ENCODE results near the gene RHOXF1.
"Not testable (repeated sequence)": the region's sequence is repeated elsewhere in the genome, so short reads cannot be mapped to it uniquely, and the experiment has no call there.

The RHOXF1 gene

DNA sequence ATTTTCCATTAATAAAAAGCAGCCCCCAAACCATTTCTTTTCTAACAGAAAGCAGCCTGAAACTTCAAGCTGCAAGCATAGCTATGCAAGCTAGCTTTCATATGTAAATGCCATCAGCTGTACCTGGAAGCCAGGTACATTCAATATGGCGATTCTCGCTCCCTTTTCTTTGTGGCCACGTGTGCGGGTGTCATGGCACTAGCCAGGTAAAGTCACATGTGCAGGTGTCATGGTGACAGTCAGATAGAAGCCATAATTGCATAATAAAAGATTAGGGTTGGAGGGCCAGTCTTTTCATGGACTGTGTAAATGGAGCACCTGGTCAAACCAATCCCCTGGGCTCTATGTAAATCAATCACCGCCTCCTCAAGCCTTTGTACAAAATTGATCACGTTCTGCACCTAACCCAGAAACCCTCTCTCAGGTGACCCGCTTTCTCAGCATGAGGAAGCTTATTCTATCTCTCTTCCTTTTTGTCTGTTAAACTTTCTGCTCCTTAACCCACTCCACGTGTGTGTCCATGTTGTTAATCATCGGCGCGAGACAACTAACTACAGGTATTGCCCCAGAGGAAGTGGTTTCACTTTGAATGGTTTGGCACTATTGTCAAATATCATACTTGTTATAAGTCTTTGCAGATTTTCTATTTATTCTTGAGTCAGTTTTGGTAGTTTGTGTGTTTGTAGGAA is 24.7 kb upstream of the RHOXF1 start:
- TF ChIP-seq, protein P1, sequence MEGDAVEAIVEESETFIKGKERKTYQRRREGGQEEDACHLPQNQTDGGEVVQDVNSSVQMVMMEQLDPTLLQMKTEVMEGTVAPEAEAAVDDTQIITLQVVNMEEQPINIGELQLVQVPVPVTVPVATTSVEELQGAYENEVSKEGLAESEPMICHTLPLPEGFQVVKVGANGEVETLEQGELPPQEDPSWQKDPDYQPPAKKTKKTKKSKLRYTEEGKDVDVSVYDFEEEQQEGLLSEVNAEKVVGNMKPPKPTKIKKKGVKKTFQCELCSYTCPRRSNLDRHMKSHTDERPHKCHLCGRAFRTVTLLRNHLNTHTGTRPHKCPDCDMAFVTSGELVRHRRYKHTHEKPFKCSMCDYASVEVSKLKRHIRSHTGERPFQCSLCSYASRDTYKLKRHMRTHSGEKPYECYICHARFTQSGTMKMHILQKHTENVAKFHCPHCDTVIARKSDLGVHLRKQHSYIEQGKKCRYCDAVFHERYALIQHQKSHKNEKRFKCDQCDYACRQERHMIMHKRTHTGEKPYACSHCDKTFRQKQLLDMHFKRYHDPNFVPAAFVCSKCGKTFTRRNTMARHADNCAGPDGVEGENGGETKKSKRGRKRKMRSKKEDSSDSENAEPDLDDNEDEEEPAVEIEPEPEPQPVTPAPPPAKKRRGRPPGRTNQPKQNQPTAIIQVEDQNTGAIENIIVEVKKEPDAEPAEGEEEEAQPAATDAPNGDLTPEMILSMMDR (IDR thresholded peaks at IDR 0.05; ENCODE audit: insufficient read depth, low read length, missing control alignments), result no peak
- H3K4me3 ChIP-seq (ENCODE audit: low read depth, low read length), result no peak overlapping the region
- ChIA-PET CTCF (no interaction called here), POLR2A (no interaction called here)
- DNase-seq (ENCODE audit: low read depth, low spot score), result no peak

DNA sequence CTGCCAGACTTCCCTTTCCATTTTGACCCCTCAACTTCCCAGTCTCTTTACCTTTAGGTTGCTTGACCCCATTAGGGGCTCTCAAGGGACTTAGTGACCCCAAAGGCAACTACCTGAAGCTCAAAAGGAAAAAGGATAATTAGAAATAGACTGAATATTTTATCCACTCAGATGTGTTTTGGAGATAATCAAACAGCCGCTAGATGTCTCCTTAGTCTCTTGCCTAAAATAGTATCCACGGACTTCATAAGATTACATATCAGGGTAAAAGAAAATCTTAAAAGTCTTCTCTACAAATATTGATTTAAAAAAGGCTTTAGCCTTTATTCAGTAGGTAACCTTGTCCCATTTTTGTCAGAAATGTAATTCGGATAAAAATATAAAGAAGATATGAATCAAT is 21.7 kb upstream of the RHOXF1 start:
- TF ChIP-seq, protein P1 (IDR thresholded peaks at IDR 0.05; ENCODE audit: insufficient read depth, low read length, missing control alignments), result no peak
- no peak for DNase-seq (ENCODE audit: low read depth, low spot score)
- no peak overlapping the region for H3K4me3 ChIP-seq (ENCODE audit: low read depth, low read length)
- CTCF ChIA-PET, result no interaction called here
- POLR2A ChIA-PET, result no interaction called here

DNA sequence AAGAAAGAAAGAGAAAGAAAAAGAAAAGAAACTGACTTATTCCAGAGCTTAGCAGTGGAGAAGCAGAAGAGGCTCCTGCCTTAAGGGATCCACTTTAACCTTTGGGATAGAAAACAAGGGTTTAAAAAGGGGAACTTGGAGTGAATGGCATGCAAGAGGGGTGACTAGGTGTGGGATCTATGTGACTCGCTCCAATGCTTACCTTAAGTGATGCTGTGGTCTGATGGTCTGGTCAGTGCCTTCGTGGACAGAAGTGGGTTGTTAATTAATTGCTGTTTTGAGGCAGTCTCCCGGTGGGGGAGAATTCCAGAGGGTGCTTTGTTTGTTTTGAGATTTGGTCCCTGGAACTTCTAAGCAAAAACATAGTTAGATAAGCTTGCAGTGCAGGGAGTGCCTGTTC is 21.1 kb upstream of the RHOXF1 start:
- DNase-seq (ENCODE audit: low read depth, low spot score), result no peak
- ChIA-PET POLR2A (no interaction called here), CTCF (no interaction called here)
- no peak overlapping the region for H3K4me3 ChIP-seq (ENCODE audit: low read depth, low read length)
- TF ChIP-seq, protein P1 (IDR thresholded peaks at IDR 0.05; ENCODE audit: insufficient read depth, low read length, missing control alignments), result no peak

DNA sequence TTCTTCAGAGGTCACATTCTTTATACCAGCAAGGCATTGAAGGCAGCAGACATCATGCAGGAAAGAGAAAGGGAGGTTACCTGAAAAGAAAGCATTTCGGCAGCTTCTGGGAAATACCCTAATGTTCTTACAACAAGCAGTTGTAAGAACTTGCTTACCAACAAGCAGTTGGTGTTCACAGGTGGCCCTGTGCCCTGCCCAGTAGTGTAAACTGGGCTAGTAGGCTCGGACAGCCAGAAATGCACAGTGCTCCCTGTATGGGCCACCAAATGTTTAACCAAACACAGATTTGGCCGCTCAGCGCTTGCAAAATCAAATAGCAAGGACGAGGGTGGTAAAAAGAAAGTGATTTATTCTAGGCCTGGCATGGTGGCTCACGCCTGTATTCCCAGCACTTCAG is 20.4 kb upstream of the RHOXF1 start:
- DNase-seq (ENCODE audit: low read depth, low spot score), result no peak
- POLR2A ChIA-PET, result no interaction called here
- TF ChIP-seq, protein P1 (IDR thresholded peaks at IDR 0.05; ENCODE audit: insufficient read depth, low read length, missing control alignments), result no peak
- CTCF ChIA-PET, result no interaction called here
- no peak overlapping the region for H3K4me3 ChIP-seq (ENCODE audit: low read depth, low read length)

DNA sequence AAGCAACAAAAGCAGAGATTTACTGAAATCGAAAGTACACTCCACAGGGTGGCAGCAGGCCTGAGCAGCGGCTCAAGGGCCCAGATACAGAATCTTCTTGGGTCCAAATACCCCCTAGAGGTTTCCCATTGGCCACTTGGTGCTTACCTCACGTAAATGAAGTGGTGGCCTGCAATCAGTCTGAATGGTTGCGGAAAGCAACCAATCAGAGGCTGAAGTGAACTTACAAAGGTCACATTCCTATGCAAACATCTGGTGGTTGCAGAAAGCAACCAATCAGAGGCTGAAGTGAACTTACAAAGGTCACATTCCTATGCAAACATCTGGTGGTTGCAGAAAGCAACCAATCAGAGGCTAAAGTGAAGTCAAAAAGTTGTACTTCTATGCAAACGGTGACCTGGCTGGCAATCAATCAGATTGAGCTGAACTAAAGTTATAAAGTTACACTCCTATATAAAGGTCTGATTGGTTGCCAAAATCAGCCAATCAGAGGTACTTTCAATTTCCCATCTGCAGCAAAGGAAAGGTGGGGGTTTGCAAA is 12.7 kb upstream of the RHOXF1 start:
- DNase-seq (ENCODE audit: low read depth, low spot score); CTCF ChIA-PET: not testable (repeated sequence)

DNA sequence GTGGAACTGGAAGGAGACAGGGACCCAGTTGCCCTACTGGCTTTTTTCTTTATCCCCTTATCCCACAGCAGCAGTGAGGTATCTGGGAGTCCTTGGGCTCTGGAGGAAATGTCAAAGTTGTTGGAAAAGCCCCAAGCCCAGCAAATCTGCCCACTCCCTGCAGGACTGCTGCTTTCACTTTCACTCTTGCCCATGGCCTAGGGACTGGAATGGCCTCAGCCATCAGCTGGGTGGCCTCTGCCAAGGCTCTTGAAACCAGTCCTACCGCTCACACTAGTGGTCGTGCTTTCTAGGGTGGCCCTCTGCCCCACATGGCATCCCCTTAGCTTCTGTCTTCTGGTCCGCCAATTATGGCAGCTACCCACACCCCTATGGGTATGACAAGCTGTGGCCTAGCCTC is 9.7 kb upstream of the RHOXF1 start:
- DNase-seq (ENCODE audit: low read depth, low spot score), result no peak
- ChIA-PET POLR2A (no interaction called here), CTCF (no interaction called here)
- TF ChIP-seq, protein P1 (IDR thresholded peaks at IDR 0.05; ENCODE audit: insufficient read depth, low read length, missing control alignments), result no peak
- no peak overlapping the region for H3K4me3 ChIP-seq (ENCODE audit: low read depth, low read length)

More for the DNA sequence above, 12.7 kb upstream of the RHOXF1 start:
- POLR2A ChIA-PET; H3K4me3 ChIP-seq (ENCODE audit: low read depth, low read length): not testable (repeated sequence)

DNA sequence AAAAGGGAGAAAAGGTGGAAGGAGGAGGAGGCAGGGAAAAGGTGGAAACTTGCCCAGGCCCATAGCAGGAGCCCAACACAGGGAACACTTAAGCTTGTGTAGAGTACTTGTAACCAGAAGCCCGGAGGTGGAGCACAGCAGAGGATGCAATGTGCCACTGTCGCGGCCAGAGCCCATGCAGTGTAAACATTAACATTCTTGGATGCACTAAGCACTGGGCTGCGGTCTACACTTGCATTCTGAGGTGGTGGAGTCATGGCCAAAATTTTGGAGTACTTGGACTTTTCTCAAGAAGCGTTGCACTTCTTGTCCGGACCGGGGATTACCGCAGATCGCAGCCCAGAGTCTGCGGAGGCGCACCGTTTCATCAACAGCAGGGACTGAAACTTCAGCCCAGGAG is 4.5 kb upstream of the RHOXF1 start:
- no peak overlapping the region for H3K4me3 ChIP-seq (ENCODE audit: low read depth, low read length)
- ChIA-PET POLR2A (no interaction called here), CTCF (no interaction called here)
- no peak for DNase-seq (ENCODE audit: low read depth, low spot score)
- TF ChIP-seq, protein P1 (IDR thresholded peaks at IDR 0.05; ENCODE audit: insufficient read depth, low read length, missing control alignments), result no peak
